Measurements from ENCODE around the gene DGCR2. TPM values are rescaled to one million over a fixed set of nuclear protein-coding genes. Genes with fewer than 3 reads are reported as not detected.

The DGCR2 gene
- total and polyA plus RNA-seq, 2 experiments from 2014 or later, result 18.5 to 83.0 TPM

DNA sequence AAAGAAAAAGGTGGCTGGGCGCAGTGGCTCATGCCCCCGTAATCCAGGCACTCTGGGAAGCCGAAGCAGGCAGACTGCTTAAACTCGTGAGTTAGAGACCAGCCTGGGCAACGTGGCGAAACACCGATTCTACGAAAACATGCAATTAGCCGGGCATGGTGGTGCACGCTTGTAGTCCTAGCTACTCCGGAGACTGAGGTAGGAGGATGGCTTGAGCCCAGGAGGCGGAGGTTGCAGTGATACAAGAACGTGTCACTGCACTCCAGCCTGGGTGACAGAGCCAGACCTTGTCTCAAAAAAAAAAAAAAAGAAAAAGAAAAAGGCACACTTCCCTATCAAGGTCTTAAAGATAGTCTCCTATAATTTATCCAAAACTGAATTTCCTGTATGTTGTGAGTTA lies 39.4 kb downstream of the DGCR2 start:
- ATAC-seq (no peak), DNase-seq (ENCODE audit: low spot score) (no peak)
- Mint-ChIP-seq H3K4me3 (no peak overlapping the region), H3K27me3 (ENCODE audit: insufficient read depth, low read depth, poor library complexity) (peaks cover 7% of the 10 kb centered on the region), H3K27ac (no peak overlapping the region), H3K4me1 (peaks cover 4% of the 10 kb centered on the region), H3K9me3 (peaks cover 5% of the 10 kb centered on the region; the same call in 2 of the 3 replicates), H3K36me3 (ENCODE audit: low read depth) (peaks cover 30% of the 10 kb centered on the region)
- H3K9me2 ChIP-seq (ENCODE audit: insufficient read depth), result no peaks in the 10 kb centered on the region
- H3F3A ChIP-seq (replicated peaks; ENCODE audit: low read depth), result no peaks in the 10 kb centered on the region
- peaks cover 5% of the 10 kb centered on the region; the same call in 1 of the 2 replicates for H3K4me1 ChIP-seq (ENCODE audit: insufficient read depth)
- H3K4me3 ChIP-seq, result no peak overlapping the region
- H3K36me3 ChIP-seq (ENCODE audit: insufficient read depth), result no peaks in the 10 kb centered on the region
- no peaks in the 10 kb centered on the region for H3K27me3 ChIP-seq (ENCODE audit: insufficient read depth)
- peaks cover 6% of the 10 kb centered on the region; the same call in 1 of the 2 replicates for H4K20me1 ChIP-seq (replicated peaks; ENCODE audit: insufficient read depth)
- H3K79me2 ChIP-seq (replicated peaks; ENCODE audit: insufficient read depth), result peaks cover 3% of the 10 kb centered on the region; the same call in 1 of the 2 replicates
- no peak overlapping the region for H3K27ac ChIP-seq (ENCODE audit: low read depth)
- H2AFZ ChIP-seq, result no peak overlapping the region
- H3K4me2 ChIP-seq, result no peak overlapping the region
- TF ChIP-seq, protein P1, sequence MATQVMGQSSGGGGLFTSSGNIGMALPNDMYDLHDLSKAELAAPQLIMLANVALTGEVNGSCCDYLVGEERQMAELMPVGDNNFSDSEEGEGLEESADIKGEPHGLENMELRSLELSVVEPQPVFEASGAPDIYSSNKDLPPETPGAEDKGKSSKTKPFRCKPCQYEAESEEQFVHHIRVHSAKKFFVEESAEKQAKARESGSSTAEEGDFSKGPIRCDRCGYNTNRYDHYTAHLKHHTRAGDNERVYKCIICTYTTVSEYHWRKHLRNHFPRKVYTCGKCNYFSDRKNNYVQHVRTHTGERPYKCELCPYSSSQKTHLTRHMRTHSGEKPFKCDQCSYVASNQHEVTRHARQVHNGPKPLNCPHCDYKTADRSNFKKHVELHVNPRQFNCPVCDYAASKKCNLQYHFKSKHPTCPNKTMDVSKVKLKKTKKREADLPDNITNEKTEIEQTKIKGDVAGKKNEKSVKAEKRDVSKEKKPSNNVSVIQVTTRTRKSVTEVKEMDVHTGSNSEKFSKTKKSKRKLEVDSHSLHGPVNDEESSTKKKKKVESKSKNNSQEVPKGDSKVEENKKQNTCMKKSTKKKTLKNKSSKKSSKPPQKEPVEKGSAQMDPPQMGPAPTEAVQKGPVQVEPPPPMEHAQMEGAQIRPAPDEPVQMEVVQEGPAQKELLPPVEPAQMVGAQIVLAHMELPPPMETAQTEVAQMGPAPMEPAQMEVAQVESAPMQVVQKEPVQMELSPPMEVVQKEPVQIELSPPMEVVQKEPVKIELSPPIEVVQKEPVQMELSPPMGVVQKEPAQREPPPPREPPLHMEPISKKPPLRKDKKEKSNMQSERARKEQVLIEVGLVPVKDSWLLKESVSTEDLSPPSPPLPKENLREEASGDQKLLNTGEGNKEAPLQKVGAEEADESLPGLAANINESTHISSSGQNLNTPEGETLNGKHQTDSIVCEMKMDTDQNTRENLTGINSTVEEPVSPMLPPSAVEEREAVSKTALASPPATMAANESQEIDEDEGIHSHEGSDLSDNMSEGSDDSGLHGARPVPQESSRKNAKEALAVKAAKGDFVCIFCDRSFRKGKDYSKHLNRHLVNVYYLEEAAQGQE (IDR thresholded peaks at IDR 0.05; ENCODE audit: unreplicated experiment), result no peak
- no peak for TF ChIP-seq ZNF462 (CRISPR knock-in tag; IDR thresholded peaks at IDR 0.05)
- TF ChIP-seq, protein P2, sequence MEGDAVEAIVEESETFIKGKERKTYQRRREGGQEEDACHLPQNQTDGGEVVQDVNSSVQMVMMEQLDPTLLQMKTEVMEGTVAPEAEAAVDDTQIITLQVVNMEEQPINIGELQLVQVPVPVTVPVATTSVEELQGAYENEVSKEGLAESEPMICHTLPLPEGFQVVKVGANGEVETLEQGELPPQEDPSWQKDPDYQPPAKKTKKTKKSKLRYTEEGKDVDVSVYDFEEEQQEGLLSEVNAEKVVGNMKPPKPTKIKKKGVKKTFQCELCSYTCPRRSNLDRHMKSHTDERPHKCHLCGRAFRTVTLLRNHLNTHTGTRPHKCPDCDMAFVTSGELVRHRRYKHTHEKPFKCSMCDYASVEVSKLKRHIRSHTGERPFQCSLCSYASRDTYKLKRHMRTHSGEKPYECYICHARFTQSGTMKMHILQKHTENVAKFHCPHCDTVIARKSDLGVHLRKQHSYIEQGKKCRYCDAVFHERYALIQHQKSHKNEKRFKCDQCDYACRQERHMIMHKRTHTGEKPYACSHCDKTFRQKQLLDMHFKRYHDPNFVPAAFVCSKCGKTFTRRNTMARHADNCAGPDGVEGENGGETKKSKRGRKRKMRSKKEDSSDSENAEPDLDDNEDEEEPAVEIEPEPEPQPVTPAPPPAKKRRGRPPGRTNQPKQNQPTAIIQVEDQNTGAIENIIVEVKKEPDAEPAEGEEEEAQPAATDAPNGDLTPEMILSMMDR (conservative IDR thresholded peaks at IDR 0.05; ENCODE audit: low read depth in 2 of 2), result no peak
- no peak for TF ChIP-seq CREB1 (CRISPR knock-in tag; IDR thresholded peaks at IDR 0.05; ENCODE audit: low read depth)
- no peak for TF ChIP-seq NANOG (IDR thresholded peaks at IDR 0.05; ENCODE audit: borderline replicate concordance)
- TF ChIP-seq ZNF114 (CRISPR knock-in tag; IDR thresholded peaks at IDR 0.05), result no peak
- no peak for TF ChIP-seq POLR2AphosphoS5 (IDR thresholded peaks at IDR 0.05; ENCODE audit: low read depth)
- no peak for TF ChIP-seq JUNB (IDR thresholded peaks at IDR 0.05; ENCODE audit: unreplicated experiment)
- no peak for TF ChIP-seq ZNF331 (CRISPR knock-in tag; IDR thresholded peaks at IDR 0.05; ENCODE audit: low read depth)
- no peak for TF ChIP-seq STAT1 (IDR thresholded peaks at IDR 0.05; ENCODE audit: unreplicated experiment)
- TF ChIP-seq, protein P3, sequence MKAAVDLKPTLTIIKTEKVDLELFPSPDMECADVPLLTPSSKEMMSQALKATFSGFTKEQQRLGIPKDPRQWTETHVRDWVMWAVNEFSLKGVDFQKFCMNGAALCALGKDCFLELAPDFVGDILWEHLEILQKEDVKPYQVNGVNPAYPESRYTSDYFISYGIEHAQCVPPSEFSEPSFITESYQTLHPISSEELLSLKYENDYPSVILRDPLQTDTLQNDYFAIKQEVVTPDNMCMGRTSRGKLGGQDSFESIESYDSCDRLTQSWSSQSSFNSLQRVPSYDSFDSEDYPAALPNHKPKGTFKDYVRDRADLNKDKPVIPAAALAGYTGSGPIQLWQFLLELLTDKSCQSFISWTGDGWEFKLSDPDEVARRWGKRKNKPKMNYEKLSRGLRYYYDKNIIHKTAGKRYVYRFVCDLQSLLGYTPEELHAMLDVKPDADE (IDR thresholded peaks at IDR 0.05), result no peak
- no peak for TF ChIP-seq EZH2 (IDR thresholded peaks at IDR 0.05; ENCODE audit: low read depth, unreplicated experiment)
- no peak for TF ChIP-seq EZH2phosphoT487 (IDR thresholded peaks at IDR 0.05; ENCODE audit: unreplicated experiment)

All from GM23338 (cell line).